ENCODE measurements around the gene EP300.

- TF ChIP-seq POLR2A (IDR thresholded peaks at IDR 0.05) = no peak
- no peak for TF ChIP-seq CTCF (IDR thresholded peaks at IDR 0.05)
Measured at GRCh38 chr22:41180926-41181325, 88.5 kb downstream of the EP300 start.
